ENCODE measurements around the gene LRIT1. TPM values are rescaled to one million over a fixed set of nuclear protein-coding genes. Genes with fewer than 3 reads are reported as not detected.
A peak's percentile ranks its signal among the peaks of the same experiment; 100 is the strongest.

The LRIT1 gene
- total RNA-seq, 3 donors from 2014 or later, result not detected

DNA sequence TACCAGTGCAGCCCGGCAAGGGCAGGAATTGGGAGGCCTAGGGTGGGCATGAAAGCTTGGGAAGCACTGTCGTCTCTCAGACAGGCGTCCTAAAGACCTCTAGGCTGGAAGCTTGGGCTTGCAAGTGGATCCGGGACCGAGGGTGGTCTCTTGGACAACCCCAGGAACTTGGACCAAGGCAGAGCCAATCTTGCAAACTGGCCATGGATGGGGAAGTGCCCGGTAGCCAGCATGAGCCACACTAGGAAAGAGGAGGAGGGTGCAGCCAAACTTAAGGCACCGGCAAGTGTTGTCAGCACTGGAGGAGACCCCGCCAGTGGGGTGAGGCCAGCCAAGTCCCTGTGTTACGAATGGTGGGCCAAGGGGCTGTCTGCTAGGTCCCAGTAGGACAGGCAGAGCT, 24.5 kb downstream of the LRIT1 start:
- H3K4me1 ChIP-seq (ENCODE audit: low read depth), result no peaks in the 10 kb centered on the region
- ATAC-seq, result no peak
- no peak for TF ChIP-seq CTCF (IDR thresholded peaks at IDR 0.05)
- H3K9me3 ChIP-seq, result no peaks in the 10 kb centered on the region
- H3K36me3 ChIP-seq (ENCODE audit: low read depth), result no peaks in the 10 kb centered on the region
- intact Hi-C loops (cut with DNase I, micrococcal nuclease), result no loop called here
- no peak overlapping the region for H3K4me3 ChIP-seq
- DNase-seq, result no peak

GRCh38 chr10:84214612-84215235, 26.6 kb downstream of the LRIT1 start:
- H3K36me3 ChIP-seq (ENCODE audit: low read depth), result no peaks in the 10 kb centered on the region
- intact Hi-C loops (cut with DNase I, micrococcal nuclease), result no loop called here
- no peak overlapping the region for H3K4me3 ChIP-seq
- DNase-seq (peak in 2 of 3 donors; percentile 56 to 62), ATAC-seq (peak; percentile 60)
- TF ChIP-seq CTCF (IDR thresholded peaks at IDR 0.05), result peak; percentile 44
- no peaks in the 10 kb centered on the region for H3K9me3 ChIP-seq
- no peaks in the 10 kb centered on the region for H3K4me1 ChIP-seq (ENCODE audit: low read depth)

DNA sequence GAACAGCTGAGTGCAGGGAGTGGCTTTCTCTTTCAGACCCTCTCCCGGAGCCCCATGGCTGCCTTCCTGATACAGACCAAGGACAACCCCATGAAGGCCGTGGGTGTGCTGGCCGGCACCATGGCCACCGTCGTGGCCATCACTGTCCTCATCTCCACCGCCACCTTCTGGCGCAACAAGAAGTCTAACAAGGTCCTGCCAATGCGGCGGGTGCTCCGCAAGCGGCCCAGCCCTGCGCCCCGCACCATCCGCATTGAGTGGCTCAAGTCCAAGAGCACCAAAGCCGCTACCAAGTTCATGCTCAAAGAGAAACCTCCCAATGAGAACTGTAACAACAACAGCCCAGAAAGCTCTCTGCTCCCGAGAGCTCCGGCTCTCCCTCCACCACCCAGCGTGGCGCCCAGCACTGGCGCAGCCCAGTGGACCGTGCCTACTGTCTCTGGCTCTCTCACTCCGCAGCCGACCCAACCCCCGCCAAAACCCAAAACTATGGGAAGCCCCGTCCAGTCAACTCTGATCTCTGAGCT, 27.2 kb downstream of the LRIT1 start:
- H3K4me1 ChIP-seq (ENCODE audit: low read depth), result no peaks in the 10 kb centered on the region
- no peaks in the 10 kb centered on the region for H3K36me3 ChIP-seq (ENCODE audit: low read depth)
- intact Hi-C loops (cut with DNase I, micrococcal nuclease), result no loop called here
- no peak overlapping the region for H3K4me3 ChIP-seq
- ATAC-seq (no peak), DNase-seq (no peak)
- no peak for TF ChIP-seq CTCF (IDR thresholded peaks at IDR 0.05)
- H3K9me3 ChIP-seq, result no peaks in the 10 kb centered on the region

DNA sequence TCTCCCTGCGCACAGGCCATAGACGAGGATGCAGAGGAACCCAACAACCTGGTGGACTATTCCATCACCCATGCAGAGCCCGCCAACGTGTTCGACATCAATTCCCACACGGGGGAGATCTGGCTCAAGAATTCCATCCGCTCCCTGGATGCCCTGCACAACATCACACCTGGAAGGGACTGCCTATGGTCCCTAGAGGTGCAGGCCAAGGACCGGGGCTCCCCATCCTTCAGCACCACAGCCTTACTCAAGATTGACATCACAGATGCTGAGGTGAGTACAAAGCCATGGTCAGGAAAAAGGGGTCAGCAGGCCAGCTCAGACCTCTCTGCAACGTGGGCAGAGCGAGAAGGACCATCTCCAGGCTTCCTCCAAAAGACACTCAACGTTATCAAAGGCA, 28.3 kb downstream of the LRIT1 start:
- no peak for TF ChIP-seq CTCF (IDR thresholded peaks at IDR 0.05)
- no peak for DNase-seq

GRCh38 chr10:84212014-84212413, 29.3 kb downstream of the LRIT1 start:
- intact Hi-C loops (cut with DNase I, micrococcal nuclease), result no loop called here
- Histone ChIP-seq H3K9me3 (no peaks in the 10 kb centered on the region), H3K4me1 (ENCODE audit: low read depth) (no peaks in the 10 kb centered on the region), H3K36me3 (ENCODE audit: low read depth) (no peaks in the 10 kb centered on the region), H3K4me3 (no peak overlapping the region)
- ATAC-seq, result peak; percentile 43
- no peak for TF ChIP-seq CTCF (IDR thresholded peaks at IDR 0.05)
- no peak for DNase-seq

More for the DNA sequence above, 28.3 kb downstream of the LRIT1 start:
- Histone ChIP-seq H3K4me3 (no peak overlapping the region), H3K4me1 (ENCODE audit: low read depth) (no peaks in the 10 kb centered on the region), H3K9me3 (no peaks in the 10 kb centered on the region), H3K36me3 (ENCODE audit: low read depth) (no peaks in the 10 kb centered on the region)
- no peak for ATAC-seq
- intact Hi-C loops (cut with DNase I, micrococcal nuclease), result no loop called here
